ENCODE results near the gene ALDH1A2.

GRCh38 chr15:57917998-57918397 lies 147.5 kb downstream of the ALDH1A2 start:
- TF ChIP-seq CTCF (IDR thresholded peaks at IDR 0.05) (no peak), POLR2A (IDR thresholded peaks at IDR 0.05) (no peak), POLR2AphosphoS5 (IDR thresholded peaks at IDR 0.05) (no peak)
